HG03064 (cell line): Measurements from ENCODE around the gene SBNO2.

ENCODE experiments used
- ATAC-seq: cut with Tn5 transposase; IDR thresholded peaks from one replicate; pipeline ENCODE4 v1.9.1; 2021; ENCODE audit warnings: low read depth; ENCODE audit not compliant: unreplicated experiment

SBNO2 gene

GRCh38 chr19:1169411-1169791 lies 4.7 kb downstream of the SBNO2 start:
- ATAC-seq = no peak

GRCh38 chr19:1168572-1169410 lies 5.3 kb downstream of the SBNO2 start:
- ATAC-seq = no peak

GRCh38 chr19:1167687-1168571 lies 6.1 kb downstream of the SBNO2 start:
- no peak for ATAC-seq

- ATAC-seq = no peak
Observed at GRCh38 chr19:1166872-1167573, 7.0 kb downstream of the SBNO2 start.

- ATAC-seq = no peak
Observed at GRCh38 chr19:1164684-1165531, 9.2 kb downstream of the SBNO2 start.

- no peak for ATAC-seq
Observed at GRCh38 chr19:1163934-1164683, 10.0 kb downstream of the SBNO2 start.

GRCh38 chr19:1163283-1163933 lies 10.7 kb downstream of the SBNO2 start:
- ATAC-seq = no peak

- ATAC-seq = no peak
Observed at GRCh38 chr19:1162404-1163282, 11.4 kb downstream of the SBNO2 start.

GRCh38 chr19:1161716-1162115 lies 12.4 kb downstream of the SBNO2 start:
- ATAC-seq = no peak

GRCh38 chr19:1159864-1160595 lies 14.0 kb downstream of the SBNO2 start:
- ATAC-seq = no peak

GRCh38 chr19:1158885-1159448 lies 15.1 kb downstream of the SBNO2 start:
- ATAC-seq = no peak

GRCh38 chr19:1157931-1158884 lies 15.9 kb downstream of the SBNO2 start:
- no peak for ATAC-seq

- no peak for ATAC-seq
Observed at GRCh38 chr19:1156830-1157615, 17.0 kb downstream of the SBNO2 start.

- ATAC-seq = no peak
Observed at GRCh38 chr19:1156305-1156801, 17.7 kb downstream of the SBNO2 start.
